Right renal pelvis (tissue), 4 donors: ENCODE measurements around the gene CD27. TPM values are rescaled to one million over a fixed set of nuclear protein-coding genes. Genes with fewer than 3 reads are reported as not detected.

Experiments used
- DNase-seq, 4 donors: peaks; one replicate each; pipeline ENCODE4 v3.0.0-alpha.2; 2013; ENCODE audit warnings: low read depth in 4 of 4, low spot score in 3 of 4, missing footprints in 1 of 4
- polyA plus RNA-seq, 4 donors: library from polyadenylated mRNA; unstranded; fragments of 120-200 nt; gene quantifications; one replicate each; pipeline ENCODE4 v1.2.1, GENCODE V29; 2013; ENCODE audit not compliant: insufficient read length in 4 of 4

The CD27 gene
- polyA plus RNA-seq, 4 donors, result 0.62 to 1.3 (median 1.00) TPM

GRCh38 chr12:6432991-6433390 is 11.8 kb upstream of the CD27 start:
- DNase-seq, result no peak

- no peak for DNase-seq
Measured at GRCh38 chr12:6434205-6435140, 10.3 kb upstream of the CD27 start.

- no peak for DNase-seq
Measured at GRCh38 chr12:6435961-6436715, 8.6 kb upstream of the CD27 start.

DNA sequence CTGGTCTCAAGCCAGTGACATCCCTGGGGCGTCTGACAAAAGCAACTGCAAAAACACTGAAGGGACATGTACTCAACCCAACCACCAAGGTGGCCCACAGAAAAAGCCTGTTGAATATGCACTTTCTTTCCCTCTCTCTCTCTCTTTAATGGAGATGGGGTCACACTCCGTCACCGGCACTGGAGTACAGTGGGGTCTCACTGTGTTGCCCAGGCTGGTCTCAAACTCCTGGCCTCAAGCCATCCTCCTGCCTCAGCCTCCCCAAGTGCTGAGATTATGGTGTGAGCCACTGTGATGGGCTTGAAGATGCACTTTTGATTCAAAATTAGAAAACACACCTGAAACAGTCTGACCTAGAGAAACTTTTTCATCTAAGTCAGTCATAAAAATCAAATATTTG is 7.2 kb upstream of the CD27 start:
- no peak for DNase-seq

GRCh38 chr12:6438345-6438744 is 6.4 kb upstream of the CD27 start:
- DNase-seq, result no peak

DNA sequence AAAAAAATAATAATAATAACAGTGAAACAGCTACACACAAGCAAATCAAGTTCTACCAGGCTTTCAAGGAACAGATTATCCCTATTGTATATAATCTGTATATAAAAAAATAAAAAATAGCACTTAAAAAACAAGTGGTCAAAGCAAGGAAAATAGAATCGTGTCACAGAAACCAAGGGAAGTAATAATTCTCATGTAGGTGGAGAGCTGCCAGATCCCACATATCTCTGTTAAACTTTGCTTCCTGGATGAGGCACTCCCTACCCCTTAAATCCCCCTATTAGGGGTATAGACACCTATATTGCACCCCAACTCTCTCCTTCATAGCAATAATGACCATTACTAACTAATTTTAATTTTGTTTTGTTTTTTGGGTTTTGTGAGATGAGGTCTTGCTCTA is 4.4 kb upstream of the CD27 start:
- DNase-seq, result no peak

DNA sequence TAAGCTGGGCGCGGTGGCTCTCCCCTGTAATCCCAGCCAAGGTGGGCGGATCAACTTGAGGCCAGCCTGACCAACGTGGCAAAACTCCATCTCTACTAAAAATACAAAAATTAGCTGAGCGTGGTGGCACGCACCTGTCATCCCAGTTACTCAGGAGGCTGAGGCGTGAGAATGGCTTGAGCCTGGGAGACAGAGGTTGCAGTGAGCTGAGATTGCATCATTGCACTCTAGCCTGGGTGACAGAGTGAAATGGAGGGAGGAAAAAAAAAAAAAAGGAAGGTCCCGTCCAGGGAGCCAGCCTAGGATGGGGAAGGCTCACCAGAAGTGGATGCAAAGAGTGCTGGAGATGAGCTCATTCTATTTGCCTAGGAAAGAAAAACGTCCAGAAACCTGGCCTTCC is 1.9 kb upstream of the CD27 start:
- DNase-seq, result no peak

DNA sequence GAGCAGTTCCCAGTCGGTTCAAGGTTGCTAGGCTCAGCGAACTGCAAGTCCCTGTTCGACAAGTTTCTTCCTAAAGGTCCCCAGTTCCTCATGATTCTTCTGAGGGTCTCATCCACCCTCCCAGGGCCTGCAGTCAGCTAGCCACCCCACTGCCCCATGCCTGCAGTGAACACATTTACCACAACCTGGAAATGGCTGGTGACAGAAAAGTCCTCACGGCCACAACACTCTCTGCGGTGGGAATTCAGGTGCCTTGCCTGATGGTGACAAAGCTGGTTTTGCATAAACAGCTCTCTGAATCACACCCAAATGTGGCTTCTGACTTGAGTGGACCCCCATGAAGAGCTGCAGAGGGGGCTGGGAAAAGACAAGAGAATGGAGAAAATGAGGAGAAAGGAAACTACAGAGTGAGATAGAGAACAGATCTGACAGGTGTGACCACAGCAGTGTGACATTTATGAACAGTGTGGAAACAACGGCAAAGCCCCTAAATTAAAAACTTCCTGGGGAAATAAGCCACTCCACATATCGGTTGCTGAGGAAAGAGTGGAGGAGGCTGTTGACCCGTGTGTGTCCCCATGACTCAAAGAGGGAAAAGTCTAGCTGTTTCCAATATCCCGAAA is 1.3 kb upstream of the CD27 start:
- no peak for DNase-seq

DNA sequence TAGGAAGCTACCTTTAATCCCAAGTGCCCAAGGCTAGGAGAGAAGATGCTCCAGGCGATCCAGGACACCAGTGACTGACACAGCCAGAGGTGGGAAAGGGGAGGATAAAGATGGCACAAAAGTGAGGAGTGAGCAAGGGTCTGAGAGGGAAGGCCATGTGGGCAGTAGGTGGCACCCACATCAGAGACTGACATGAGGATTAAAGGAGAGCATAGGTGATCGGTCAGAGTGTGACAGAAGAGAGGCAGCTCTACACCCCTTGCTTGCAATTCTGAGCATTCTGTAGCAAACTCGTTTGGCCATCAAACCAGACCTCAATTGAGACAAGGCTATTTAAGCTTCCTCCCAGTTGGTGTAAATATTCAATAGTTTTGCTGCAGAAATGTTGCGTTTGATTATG is 724 bp upstream of the CD27 start:
- no peak for DNase-seq

GRCh38 chr12:6450091-6450868 is 5.5 kb downstream of the CD27 start:
- no peak for DNase-seq

GRCh38 chr12:6450869-6451347 is 6.2 kb downstream of the CD27 start:
- no peak for DNase-seq

DNA sequence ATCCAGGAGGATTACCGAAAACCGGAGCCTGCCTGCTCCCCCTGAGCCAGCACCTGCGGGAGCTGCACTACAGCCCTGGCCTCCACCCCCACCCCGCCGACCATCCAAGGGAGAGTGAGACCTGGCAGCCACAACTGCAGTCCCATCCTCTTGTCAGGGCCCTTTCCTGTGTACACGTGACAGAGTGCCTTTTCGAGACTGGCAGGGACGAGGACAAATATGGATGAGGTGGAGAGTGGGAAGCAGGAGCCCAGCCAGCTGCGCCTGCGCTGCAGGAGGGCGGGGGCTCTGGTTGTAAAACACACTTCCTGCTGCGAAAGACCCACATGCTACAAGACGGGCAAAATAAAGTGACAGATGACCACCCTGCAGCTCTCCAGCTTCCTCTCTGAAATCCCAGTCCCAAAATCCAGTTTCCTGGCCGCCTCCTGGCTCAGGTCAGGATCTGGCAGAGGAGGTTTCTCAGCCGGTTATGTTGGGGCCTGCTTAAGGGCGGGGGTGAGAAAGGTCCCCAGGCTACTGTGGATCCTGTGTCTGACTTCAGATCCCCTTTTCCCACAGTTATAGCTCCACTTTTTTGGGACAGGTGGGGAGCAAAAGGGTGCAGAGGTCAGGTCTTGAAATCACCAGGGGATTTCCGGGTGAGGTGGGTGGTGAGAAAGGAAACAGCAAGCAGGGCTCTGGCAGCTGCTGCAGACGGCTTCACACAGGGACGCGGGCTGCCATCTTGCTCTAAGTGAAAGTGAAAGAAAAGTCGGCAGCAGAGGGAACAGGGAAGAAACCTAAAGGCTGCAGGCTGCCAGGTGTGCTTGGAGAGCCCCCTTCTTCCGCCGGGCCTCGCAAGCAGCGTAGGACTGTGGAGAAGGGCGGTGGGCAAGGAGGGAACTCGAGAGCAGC is 6.8 kb downstream of the CD27 start, which contains the start of gene TAPBPL:
Gene TAPBPL, plus strand, starts transcription at position 695 of the 897 bp plus-strand sequence. CDS start 207 bp downstream, outside the sequence.
- DNase-seq, result peak in 3 of 4 donors; percentile 67 to 84 (median 80)

- DNase-seq, result no peak
Measured at GRCh38 chr12:6452245-6452943, 7.6 kb downstream of the CD27 start.

GRCh38 chr12:6452944-6453630 is 8.3 kb downstream of the CD27 start:
- no peak for DNase-seq

DNA sequence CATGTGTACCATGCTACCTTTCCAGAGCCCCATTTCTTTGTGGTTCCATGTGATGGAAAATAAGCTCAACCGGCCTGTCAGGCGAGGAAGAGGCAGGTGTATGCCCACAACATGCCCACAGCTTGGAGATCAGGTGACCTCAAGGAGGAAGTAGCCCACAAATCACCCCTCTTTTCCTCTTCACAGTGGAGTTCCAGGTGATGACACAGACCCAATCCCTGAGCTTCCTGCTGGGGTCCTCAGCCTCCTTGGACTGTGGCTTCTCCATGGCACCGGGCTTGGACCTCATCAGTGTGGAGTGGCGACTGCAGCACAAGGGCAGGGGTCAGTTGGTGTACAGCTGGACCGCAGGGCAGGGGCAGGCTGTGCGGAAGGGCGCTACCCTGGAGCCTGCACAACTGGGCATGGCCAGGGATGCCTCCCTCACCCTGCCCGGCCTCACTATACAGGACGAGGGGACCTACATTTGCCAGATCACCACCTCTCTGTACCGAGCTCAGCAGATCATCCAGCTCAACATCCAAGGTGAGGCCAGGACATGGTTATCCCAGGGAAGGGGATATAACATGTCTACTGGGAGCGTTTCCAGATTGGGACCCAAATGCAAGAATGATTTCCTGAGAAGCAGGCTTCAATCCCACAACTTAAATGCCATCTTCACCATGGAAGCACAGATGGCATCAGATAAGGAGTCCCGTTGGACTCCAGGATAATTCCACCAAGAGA is 12.6 kb downstream of the CD27 start:
- DNase-seq, result no peak

GRCh38 chr12:6458281-6459003 is 13.7 kb downstream of the CD27 start:
- DNase-seq, result no peak

DNA sequence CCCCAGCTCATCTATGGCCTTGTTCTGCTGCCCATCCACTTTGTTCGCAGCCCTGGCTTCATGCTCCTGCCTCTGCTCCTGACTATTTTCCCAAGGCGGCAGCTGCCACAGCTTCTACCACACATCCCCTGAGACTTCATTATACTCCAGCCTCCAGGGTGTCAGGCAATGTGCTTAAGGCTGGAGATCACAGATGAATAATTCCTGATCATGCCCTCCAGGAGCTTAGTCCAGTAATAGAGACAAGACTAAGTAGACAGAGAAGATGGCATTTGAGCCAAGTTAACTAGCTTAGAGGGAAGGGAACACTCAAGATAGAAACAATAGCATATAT is 14.2 kb downstream of the CD27 start:
- DNase-seq, result no peak
